GM19351 (cell line): Measurements from ENCODE around the gene DPP7.
A peak's percentile ranks its signal among the peaks of the same experiment; 100 is the strongest.

ENCODE experiments used
- ATAC-seq: cut with Tn5 transposase; IDR thresholded peaks from one replicate; pipeline ENCODE4 v1.9.1; 2021; ENCODE audit warnings: mild to moderate bottlenecking, moderate library complexity; ENCODE audit not compliant: unreplicated experiment

DPP7 gene

GRCh38 chr9:137095664-137096517 lies 18.6 kb downstream of the DPP7 start:
- peak; percentile 85 for ATAC-seq

GRCh38 chr9:137089232-137089947 lies 25.1 kb downstream of the DPP7 start:
- no peak for ATAC-seq

GRCh38 chr9:137088121-137088520 lies 26.4 kb downstream of the DPP7 start:
- no peak for ATAC-seq

GRCh38 chr9:137087409-137087925 lies 27.1 kb downstream of the DPP7 start:
- no peak for ATAC-seq

- ATAC-seq = peak; percentile 85
These were observed 27.8 kb downstream of the DPP7 start, which contains the start of gene MAN1B1 for GRCh38 chr9:137086531-137087408. TSS of gene MAN1B1 (plus strand) at chr9:137086985. CDS start at chr9:137087000, 15 bp downstream.

GRCh38 chr9:137085920-137086530 lies 28.5 kb downstream of the DPP7 start:
- ATAC-seq = peak; percentile 2

GRCh38 chr9:137084526-137084925 lies 30.0 kb downstream of the DPP7 start:
- no peak for ATAC-seq

- no peak for ATAC-seq
These were observed 31.0 kb downstream of the DPP7 start for GRCh38 chr9:137083394-137084004.

- no peak for ATAC-seq
These were observed 31.6 kb downstream of the DPP7 start for GRCh38 chr9:137082925-137083290.

- ATAC-seq = no peak
These were observed 32.2 kb downstream of the DPP7 start for GRCh38 chr9:137082222-137082924.

GRCh38 chr9:137080260-137081122 lies 34.0 kb downstream of the DPP7 start:
- no peak for ATAC-seq

- ATAC-seq = no peak
These were observed 35.1 kb downstream of the DPP7 start for GRCh38 chr9:137079401-137079787.

GRCh38 chr9:137078701-137079400 lies 35.7 kb downstream of the DPP7 start:
- no peak for ATAC-seq

GRCh38 chr9:137077758-137078693 lies 36.5 kb downstream of the DPP7 start:
- peak; percentile 32 for ATAC-seq

GRCh38 chr9:137077010-137077747 lies 37.4 kb downstream of the DPP7 start, which contains the start of gene UAP1L1:
TSS of gene UAP1L1 (plus strand) at chr9:137077517. CDS start at chr9:137077533, 16 bp downstream.
- peak; percentile 58 for ATAC-seq

GRCh38 chr9:137076636-137077009 lies 37.9 kb downstream of the DPP7 start:
- ATAC-seq = no peak
